Stimulated activated CD8-positive, alpha-beta memory T cell treated with anti-CD3 and anti-CD28 coated beads, Interleukin-2, amount 100 ng/mL, for 1 hour (primary cell): ENCODE measurements around the gene GULP1.
"Not testable (repeated sequence)": the region's sequence is repeated elsewhere in the genome, so short reads cannot be mapped to it uniquely, and the experiment has no call there.

Experiments used
- DNase-seq, 2 donors: peaks; one replicate each; pipeline ENCODE4 v3.0.0-alpha.2; 2020; ENCODE audit warnings: low read depth in 2 of 2

GULP1 gene

GRCh38 chr2:188415754-188416083, 124.0 kb downstream of the GULP1 start:
- DNase-seq = no peak

- no peak for DNase-seq
Measured at GRCh38 chr2:188416367-188416766, 124.7 kb downstream of the GULP1 start.

GRCh38 chr2:188422726-188423125, 131.1 kb downstream of the GULP1 start:
- DNase-seq = no peak

- no peak for DNase-seq
Measured at GRCh38 chr2:188425266-188425665, 133.6 kb downstream of the GULP1 start.

- no peak for DNase-seq
Measured at GRCh38 chr2:188426121-188426520, 134.4 kb downstream of the GULP1 start.

GRCh38 chr2:188430705-188431104, 139.0 kb downstream of the GULP1 start:
- DNase-seq = no peak

- DNase-seq = no peak
Measured at GRCh38 chr2:188434018-188434417, 142.3 kb downstream of the GULP1 start.

- no peak for DNase-seq
Measured at GRCh38 chr2:188435115-188435514, 143.4 kb downstream of the GULP1 start.

GRCh38 chr2:188437537-188437936, 145.9 kb downstream of the GULP1 start:
- no peak for DNase-seq

- DNase-seq = no peak
Measured at GRCh38 chr2:188439986-188440385, 148.3 kb downstream of the GULP1 start.

- DNase-seq = no peak
Measured at GRCh38 chr2:188440849-188441248, 149.2 kb downstream of the GULP1 start.

GRCh38 chr2:188441288-188441947, 149.7 kb downstream of the GULP1 start:
- no peak for DNase-seq

- no peak for DNase-seq
Measured at GRCh38 chr2:188443207-188443606, 151.5 kb downstream of the GULP1 start.

- DNase-seq = no peak
Measured at GRCh38 chr2:188444106-188444835, 152.6 kb downstream of the GULP1 start.

GRCh38 chr2:188449561-188449960, 157.9 kb downstream of the GULP1 start:
- no peak for DNase-seq

- no peak for DNase-seq
Measured at GRCh38 chr2:188449971-188450370, 158.3 kb downstream of the GULP1 start.

- no peak for DNase-seq
Measured at GRCh38 chr2:188450732-188451483, 159.2 kb downstream of the GULP1 start.

GRCh38 chr2:188452084-188452483, 160.4 kb downstream of the GULP1 start:
- no peak for DNase-seq

GRCh38 chr2:188456114-188456909, 164.6 kb downstream of the GULP1 start:
- no peak for DNase-seq

- DNase-seq = no peak
Measured at GRCh38 chr2:188459061-188459460, 167.4 kb downstream of the GULP1 start.

GRCh38 chr2:188466078-188466477, 174.4 kb downstream of the GULP1 start:
- DNase-seq = not testable (repeated sequence)

GRCh38 chr2:188466761-188467160, 175.1 kb downstream of the GULP1 start:
- no peak for DNase-seq
